HG02840 (cell line): ENCODE measurements around the gene DLG1.

Experiments used
- ATAC-seq: cut with Tn5 transposase; IDR thresholded peaks from one replicate; pipeline ENCODE4 v1.9.1; 2021; ENCODE audit warnings: mild to moderate bottlenecking, moderate library complexity, moderate number of reproducible peaks; ENCODE audit not compliant: unreplicated experiment, low FRiP score

The DLG1 gene

GRCh38 chr3:197006860-197007259 is 291.6 kb downstream of the DLG1 start:
- ATAC-seq = no peak

- ATAC-seq = no peak
Measured at GRCh38 chr3:197006446-197006845, 292.0 kb downstream of the DLG1 start.

GRCh38 chr3:197003461-197004385 is 294.7 kb downstream of the DLG1 start:
- no peak for ATAC-seq

DNA sequence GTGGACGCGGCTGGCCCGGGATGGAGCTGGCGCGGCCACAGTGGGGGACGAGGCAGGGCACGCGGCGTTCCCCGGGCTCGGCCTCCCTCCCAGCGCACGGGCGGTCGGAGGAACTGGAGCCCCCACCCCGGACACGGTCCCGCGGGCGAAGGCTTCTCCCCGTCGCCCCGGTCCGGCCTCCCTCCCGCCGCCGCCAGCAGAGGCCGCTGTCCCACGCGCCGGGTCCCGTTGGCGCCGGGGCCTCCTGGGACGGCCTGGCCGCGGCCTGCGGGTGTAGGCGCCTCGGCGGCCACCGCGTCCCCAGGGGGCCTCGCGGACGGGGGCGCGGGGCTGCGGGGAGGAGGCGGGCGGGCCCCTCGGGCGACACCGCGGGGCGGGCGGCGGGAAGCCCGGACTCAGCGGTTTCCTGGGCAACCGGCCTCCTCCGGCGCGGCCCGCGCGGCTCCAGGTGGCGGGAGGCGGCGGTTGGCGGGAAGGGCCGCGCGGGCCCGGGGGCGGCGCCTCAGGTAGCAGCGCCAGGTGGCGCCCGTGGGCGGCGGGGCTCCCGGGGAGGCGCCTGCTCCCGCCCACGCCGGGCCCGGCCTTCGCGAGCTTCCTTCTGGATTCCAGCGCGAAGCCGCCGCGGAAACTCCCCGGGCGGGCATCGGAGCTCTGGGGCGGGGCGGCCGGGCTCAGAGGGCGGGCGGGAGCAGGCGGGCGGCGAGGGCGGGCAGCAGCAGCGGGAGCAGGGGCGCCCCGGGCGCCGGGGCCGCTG is 295.5 kb downstream of the DLG1 start:
- peak; percentile 73 for ATAC-seq

DNA sequence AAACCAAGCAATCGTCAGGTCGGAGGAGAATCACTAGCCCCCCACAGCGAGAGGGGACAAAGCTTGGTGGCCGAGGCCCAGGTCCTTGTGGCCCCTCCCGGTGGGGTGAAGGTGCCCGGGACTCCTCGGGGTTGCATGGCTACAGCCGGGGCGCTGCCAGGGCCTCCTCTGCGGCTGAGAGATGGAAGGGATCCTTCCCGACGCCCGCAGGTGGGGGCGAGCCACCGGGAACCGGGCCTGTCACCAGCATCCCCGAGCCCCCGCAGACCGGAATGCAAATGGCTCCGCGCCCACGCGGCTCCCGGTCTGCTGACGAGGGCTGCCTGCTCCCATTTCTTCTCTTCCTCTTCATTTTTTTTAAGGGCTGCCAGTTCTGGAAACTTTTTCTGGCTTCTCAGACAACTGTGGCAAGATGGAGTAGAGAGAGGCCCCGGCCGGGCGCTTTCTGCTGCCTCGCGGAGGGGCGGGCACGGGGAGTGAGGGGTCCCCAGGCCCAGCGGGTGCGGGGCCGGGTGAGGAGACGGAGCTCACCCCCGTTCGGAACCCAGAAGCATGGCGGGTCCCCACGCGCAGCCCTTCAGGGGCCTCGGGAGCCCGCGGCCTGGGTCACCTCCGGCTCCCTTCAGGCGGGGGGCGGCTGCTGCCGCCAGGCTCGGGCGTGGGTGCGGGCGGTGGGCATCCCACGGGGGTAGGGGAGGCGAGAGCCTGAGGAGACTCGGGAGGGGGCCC is 296.3 kb downstream of the DLG1 start:
- ATAC-seq = peak; percentile 12

DNA sequence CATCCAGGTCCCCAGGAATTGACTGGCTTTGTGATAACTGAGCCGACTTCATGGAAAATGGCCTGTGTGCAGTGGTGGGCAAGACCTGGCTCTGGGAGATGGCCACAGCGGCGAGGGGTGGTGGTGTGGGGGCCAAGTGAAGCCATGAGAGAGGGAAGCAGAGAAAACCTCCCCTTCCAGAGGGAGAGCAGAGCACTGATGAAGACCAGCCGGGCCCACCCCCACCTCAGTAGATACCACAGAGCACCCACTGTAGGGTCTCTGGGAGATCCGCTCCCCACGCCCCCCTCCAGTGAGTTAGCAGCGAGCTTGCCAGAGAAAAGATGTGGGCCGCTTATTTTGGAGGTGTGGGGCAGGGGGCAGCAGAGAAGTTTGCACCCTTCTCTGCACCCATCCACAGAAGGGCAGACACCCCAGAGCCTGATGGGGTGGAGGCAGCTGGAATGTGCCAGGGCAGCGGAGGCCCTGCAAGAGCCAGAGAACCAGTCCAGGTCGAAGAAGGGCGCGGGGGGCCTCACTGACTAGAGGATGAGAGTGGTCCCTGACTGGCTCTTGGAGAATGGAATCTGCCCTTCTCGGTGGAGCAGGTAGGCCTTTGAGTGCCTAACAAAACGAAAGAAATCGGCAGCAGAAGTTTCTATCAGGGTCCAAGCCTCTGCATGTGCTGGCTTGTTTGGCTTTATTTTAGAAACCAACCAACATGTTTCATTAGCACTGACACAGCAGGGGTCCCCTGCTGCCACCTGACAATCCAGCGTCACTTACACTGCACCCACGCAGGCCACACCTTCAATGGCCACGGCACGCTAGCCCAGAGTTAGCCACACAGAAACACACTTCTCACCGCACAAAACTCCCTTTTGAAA is 297.1 kb downstream of the DLG1 start:
- ATAC-seq = no peak

- no peak for ATAC-seq
Measured at GRCh38 chr3:197000211-197000610, 298.2 kb downstream of the DLG1 start.

GRCh38 chr3:196998966-196999760 is 299.2 kb downstream of the DLG1 start:
- no peak for ATAC-seq

- no peak for ATAC-seq
Measured at GRCh38 chr3:196997311-196997710, 301.1 kb downstream of the DLG1 start.

DNA sequence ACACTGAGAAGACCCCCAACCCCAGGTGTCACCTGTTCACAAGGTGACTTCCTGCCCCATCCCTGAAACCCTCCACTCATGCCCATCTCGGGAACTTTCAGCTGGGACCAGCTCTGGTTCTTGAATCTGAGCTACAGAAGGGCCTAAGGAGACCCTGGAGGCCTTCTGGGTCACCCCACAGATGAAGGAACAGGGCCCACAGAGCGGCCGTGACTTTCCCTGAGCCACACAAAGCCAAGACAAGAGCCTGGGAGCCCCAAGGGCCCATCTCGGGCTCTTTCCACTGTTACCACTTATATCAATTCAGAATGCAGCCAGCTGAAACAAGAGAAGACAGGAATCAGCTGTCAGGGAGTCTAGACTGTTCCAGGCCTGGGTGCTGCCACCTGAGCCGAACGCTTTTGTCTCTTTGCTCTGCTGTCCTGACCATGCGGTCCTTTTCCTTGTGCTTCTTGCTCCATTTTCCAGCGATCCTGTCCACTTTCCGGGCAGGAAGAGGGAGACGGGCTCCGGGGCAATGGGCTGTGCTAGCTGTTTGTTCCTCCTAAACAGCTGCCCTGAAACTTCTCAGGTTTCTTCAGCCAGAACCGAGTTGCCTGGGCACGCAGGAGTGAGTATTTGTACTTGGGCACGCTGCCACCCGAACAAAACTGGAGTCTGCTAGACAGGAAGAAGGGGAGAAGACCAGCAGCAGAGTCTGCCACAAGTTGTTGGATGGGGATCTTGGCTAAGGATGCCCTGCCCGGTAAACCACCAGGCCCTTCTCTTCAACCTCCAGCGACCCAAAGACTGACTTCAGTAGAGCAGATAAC is 301.8 kb downstream of the DLG1 start:
- ATAC-seq = no peak

DNA sequence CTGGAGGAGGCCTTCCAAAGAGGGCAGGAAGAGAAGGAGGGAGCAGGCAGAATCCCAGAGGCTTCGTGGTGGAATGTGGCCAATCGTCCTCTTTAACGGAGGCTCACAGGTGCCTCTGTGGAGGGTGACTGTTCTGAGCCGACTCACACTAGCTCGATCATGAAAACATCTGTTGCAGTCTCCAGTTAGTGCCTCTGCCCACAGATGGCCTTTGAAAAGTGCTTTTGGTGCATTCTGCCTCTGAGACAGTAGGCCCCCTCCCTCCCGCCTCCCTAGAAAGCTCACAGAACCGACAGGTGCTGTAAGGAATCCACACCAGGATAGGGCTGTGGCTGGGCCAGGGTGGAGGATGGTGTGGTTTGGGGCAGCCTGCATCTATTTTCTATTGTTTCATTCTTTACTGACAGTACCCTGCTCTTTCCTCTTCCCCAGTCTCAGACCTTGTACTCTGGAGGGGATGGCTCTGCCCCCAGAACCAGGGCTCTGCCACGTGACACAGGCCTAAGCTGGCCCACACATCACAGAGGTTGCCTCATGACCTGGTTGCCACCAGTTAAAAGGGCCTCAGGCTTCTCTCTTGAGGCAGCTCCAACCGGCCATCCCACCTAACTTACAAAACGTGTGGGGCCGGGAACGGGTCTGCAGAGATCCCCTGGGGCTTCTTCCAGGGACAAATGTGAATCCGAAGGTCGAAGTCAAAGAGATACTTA is 302.6 kb downstream of the DLG1 start:
- ATAC-seq = no peak

GRCh38 chr3:196995027-196995426 is 303.4 kb downstream of the DLG1 start:
- no peak for ATAC-seq

GRCh38 chr3:196994056-196994455 is 304.4 kb downstream of the DLG1 start:
- no peak for ATAC-seq
